GM23338 (cell line): ENCODE measurements around the gene SOX15.

Experiments
- CREB1 ChIP-seq: fragments of 250-450 bp; sonication (Bioruptor Pico); IDR thresholded peaks from 2 replicates; pipeline ENCODE4 v1.5.0; 2020; ENCODE audit warnings: low read depth, mild to moderate bottlenecking, moderate library complexity
- CTCF ChIP-seq, 2 experiments: fragments of 200-600 bp in 1 of 2; sonication (generic) in 1 of 2; conservative IDR thresholded peaks; 2 replicates each; pipeline versions ENCODE4 v1.5.1 to v1.6.1; 2016 to 2017; ENCODE audit warnings: antibody characterized with exemption in 2 of 2, low read depth in 2 of 2, mild to moderate bottlenecking in 2 of 2, moderate library complexity in 1 of 2
- EZH2 ChIP-seq: fragments of 200-600 bp; sonication (generic); IDR thresholded peaks from one replicate; pipeline ENCODE4 v1.8.0; 2017; ENCODE audit warnings: antibody characterized with exemption, mild to moderate bottlenecking, low read depth; ENCODE audit not compliant: unreplicated experiment
- EZH2phosphoT487 ChIP-seq: fragments of 200-600 bp; sonication (generic); IDR thresholded peaks from one replicate; pipeline ENCODE4 v1.8.1; 2018; ENCODE audit warnings: antibody characterized with exemption; ENCODE audit not compliant: unreplicated experiment
- JUNB ChIP-seq: IDR thresholded peaks from one replicate; pipeline ENCODE4 v1.6.1; 2016; ENCODE audit warnings: antibody characterized with exemption; ENCODE audit not compliant: unreplicated experiment
- POLR2AphosphoS5 ChIP-seq: IDR thresholded peaks from 2 replicates; pipeline ENCODE4 v1.6.1; 2016; ENCODE audit warnings: antibody characterized with exemption, low read depth
- REST ChIP-seq: IDR thresholded peaks from one replicate; pipeline ENCODE4 v1.6.1; 2018; ENCODE audit warnings: antibody characterized with exemption; ENCODE audit not compliant: unreplicated experiment
- STAT1 ChIP-seq: IDR thresholded peaks from one replicate; pipeline ENCODE4 v1.6.1; 2016; ENCODE audit warnings: antibody characterized with exemption; ENCODE audit not compliant: unreplicated experiment

- TF ChIP-seq EZH2, result no peak
- no peak for TF ChIP-seq CTCF (conservative IDR thresholded peaks at IDR 0.05; ENCODE audit: low read depth in 2 of 2)
- no peak for TF ChIP-seq STAT1
- no peak for TF ChIP-seq POLR2AphosphoS5
- no peak for TF ChIP-seq EZH2phosphoT487
- TF ChIP-seq JUNB, result no peak
- TF ChIP-seq REST, result no peak
- no peak for TF ChIP-seq CREB1 (CRISPR knock-in tag)
Measured at GRCh38 chr17:7593296-7593695, 3.4 kb upstream of the SOX15 start.
